Measurements from ENCODE around the gene ZYG11A. TPM values are rescaled to one million over a fixed set of nuclear protein-coding genes. Genes with fewer than 3 reads are reported as not detected.

The ZYG11A gene
- total RNA-seq, 1 experiment from 2014 or later = 4.3 TPM

Small RNA genes within 50 kb of the gene (small RNA-seq; reads per million reads assigned to genes)
- gene AC099677.1 = 0 reads per million in 2 experiments
- 0 reads per million in 2 experiments for gene AC099677.2
- gene MIR1273F = 0 reads per million in 2 experiments
- 0 reads per million in 2 experiments for gene MIR1273G
- 0 reads per million in 2 experiments for gene MIR5095
- gene RNU6-969P = 0 reads per million in 2 experiments

Other genes with a start within 250 kb of the ZYG11A start
- 0.07 TPM in 1 of 2 replicates, not detected in the other for gene GPX7, start 240.4 kb upstream of the ZYG11A start, total RNA-seq (2014; rRNA removed; shearing (Covaris generic))
- not detected in 2 replicates for gene SHISAL2A, start 209.6 kb upstream of the ZYG11A start, total RNA-seq (2014; rRNA removed; shearing (Covaris generic))
- 11.5 and 15.6 TPM in 2 replicates for gene COA7, start 144.4 kb upstream of the ZYG11A start, total RNA-seq (2014; rRNA removed; shearing (Covaris generic))
- gene ZYG11B, start 116.3 kb upstream of the ZYG11A start, total RNA-seq (2014; rRNA removed; shearing (Covaris generic)) = 12.6 and 13.8 TPM in 2 replicates
- gene ECHDC2, start 79.0 kb downstream of the ZYG11A start, total RNA-seq (2014; rRNA removed; shearing (Covaris generic)) = 14.7 and 22.4 TPM in 2 replicates
- 34.8 and 35.2 TPM in 2 replicates for gene SCP2, start 84.5 kb downstream of the ZYG11A start, total RNA-seq (2014; rRNA removed; shearing (Covaris generic))
- not detected in 2 replicates for gene PODN, start 219.5 kb downstream of the ZYG11A start, total RNA-seq (2014; rRNA removed; shearing (Covaris generic))